Kidney (tissue), 22 donors: ENCODE measurements around the gene KLHL2. TPM values are rescaled to one million over a fixed set of nuclear protein-coding genes. Genes with fewer than 3 reads are reported as not detected.
"Not testable (repeated sequence)": the region's sequence is repeated elsewhere in the genome, so short reads cannot be mapped to it uniquely, and the experiment has no call there.

Experiments used
- DNase-seq, 5 donors: peaks; one replicate each; pipeline ENCODE4 v3.0.0-alpha.2; 2013 to 2020
- FAIRE-seq: peaks from 2 replicates; lab custom pipeline; 2012; peaks lifted over from hg19 to GRCh38; lab: Jason Lieb, UNC
- H3K27ac ChIP-seq, 2 donors: one replicate each; pipeline ENCODE4 v1.7.0; 2013; ENCODE audit warnings: low read depth in 2 of 2, low read length in 2 of 2, inconsistent platforms in 1 of 2
- H3K27me3 ChIP-seq: one replicate; pipeline ENCODE4 v1.7.1; 2013; ENCODE audit warnings: low read length, inconsistent platforms; ENCODE audit not compliant: control insufficient read depth, insufficient read depth
- H3K36me3 ChIP-seq, 3 donors: one replicate each; pipeline versions ENCODE4 v1.7.0 to v1.7.1; 2013; ENCODE audit warnings: low read length in 3 of 3, control low read depth in 1 of 3, inconsistent platforms in 1 of 3; ENCODE audit not compliant: insufficient read depth in 3 of 3, control insufficient read depth in 2 of 3
- H3K4me1 ChIP-seq, 3 donors: one replicate each; pipeline versions ENCODE4 v1.7.0 to v1.7.1; 2013; ENCODE audit warnings: low read length in 3 of 3, inconsistent platforms in 1 of 3, low read depth in 1 of 3; ENCODE audit not compliant: control insufficient read depth in 2 of 3, insufficient read depth in 2 of 3
- H3K4me3 ChIP-seq, 3 donors: one replicate each; pipeline versions ENCODE4 v1.7.0 to v1.8.1; 2013; ENCODE audit warnings: low read length in 3 of 3, control low read depth in 1 of 3, inconsistent platforms in 1 of 3
- H3K9ac ChIP-seq, 3 donors: one replicate each; pipeline versions ENCODE4 v1.7.0 to v1.7.1; 2013; ENCODE audit warnings: low read length in 3 of 3, control low read depth in 1 of 3, inconsistent platforms in 1 of 3
- H3K9me3 ChIP-seq, 3 donors: one replicate each; pipeline versions ENCODE4 v1.7.0 to v1.7.1; 2013; ENCODE audit warnings: low read length in 3 of 3, control low read depth in 1 of 3, inconsistent platforms in 1 of 3; ENCODE audit not compliant: control insufficient read depth in 2 of 3, insufficient read depth in 1 of 3
- CTCF ChIP-seq: IDR thresholded peaks from 3 replicates; pipeline ENCODE4 v1.5.1; 2012; ENCODE audit warnings: mild to moderate bottlenecking, moderate library complexity, borderline replicate concordance; ENCODE audit not compliant: insufficient read depth; ENCODE audit errors: extremely low read depth
- intact Hi-C: fragments of 100-400 bp; cut with DNase I; formaldehyde crosslinking; loops from one replicate; pipeline ENCODE4 v1.11.1; 2022
- long read RNA-seq, 10 donors: library from polyadenylated mRNA in 1 of 10; unstranded in 1 of 10; transcript quantifications; one replicate each; pipeline ENCODE4 v2.0.0 and lab custom pipeline, GENCODE V29; 2021 to 2026
- polyA plus RNA-seq: library from polyadenylated mRNA; stranded (reverse); fragments of 350-450 nt; fragmentation: Illumina TruSeq; extraction: RNeasy Lipid Tissue Mini Kit (QIAGEN cat#74804); gene quantifications from one replicate; pipeline ENCODE4 v1.2.3, GENCODE V29; 2014; ENCODE audit warnings: low read depth, low replicate concordance; ENCODE audit not compliant: insufficient read depth
- total RNA-seq: library from RNA; stranded (reverse); fragmentation: NEBNext Ultra II Directional; extraction: Animal tissue kit (Norgen Biotek cat#: 25700); gene quantifications from one replicate; pipeline ENCODE4 v1.2.1, GENCODE V29; 2021
- donor health status: control.
- donor health status: control.
- donor health status: control.
- donor health status: control.
- donor health status: control.
- donor health status: DM: yes; HTN: yes; CAD: no.
- donor health status: Normal renal cell carcinoma (clear cell type).

KLHL2 gene
- total RNA-seq (44.4 TPM), polyA plus RNA-seq (11.5 TPM)
- long read RNA-seq, donor 1, partial matches to known transcripts = 0 of 3 reads
- long read RNA-seq, donor 1, other reads (novel, unspliced or antisense) = 0 of 3 reads
- long read RNA-seq, donor 2, partial matches to known transcripts = 0 of 4 reads
- long read RNA-seq, donor 2, other reads (novel, unspliced or antisense) = 0 of 4 reads
- long read RNA-seq, donor 3, partial matches to known transcripts = 5 of 8 reads
- long read RNA-seq, donor 3, other reads (novel, unspliced or antisense) = 0 of 8 reads
- long read RNA-seq, donor 4, partial matches to known transcripts = 0 of 2 reads
- long read RNA-seq, donor 4, other reads (novel, unspliced or antisense) = 0 of 2 reads
- long read RNA-seq, donor 5 = 0 reads
- long read RNA-seq, donor 6, partial matches to known transcripts = 0 of 1 reads
- long read RNA-seq, donor 6, other reads (novel, unspliced or antisense) = 0 of 1 reads
- long read RNA-seq, donor 7, transcript KLHL2-201 (15 exons, 3,134 nt) = major isoform, 37 of 59 reads
- long read RNA-seq, donor 7, partial matches to known transcripts = 7 of 59 reads
- long read RNA-seq, donor 7, other reads (novel, unspliced or antisense) = 15 of 59 reads
- long read RNA-seq, donor 8, partial matches to known transcripts = 11 of 13 reads
- long read RNA-seq, donor 8, other reads (novel, unspliced or antisense) = 0 of 13 reads
- long read RNA-seq, donor 9 = 0 reads
- long read RNA-seq, donor 10, partial matches to known transcripts = 8 of 9 reads
- long read RNA-seq, donor 10, other reads (novel, unspliced or antisense) = 0 of 9 reads

- H3K27me3 ChIP-seq = no peaks in the 10 kb centered on the region
- peak within 1 kb of the TSS; percentile 28 to 81 for H3K27ac ChIP-seq
- peak within 1 kb of the TSS; percentile 79 to 88 (median 87) for H3K4me3 ChIP-seq
- H3K9ac ChIP-seq = peak within 1 kb of the TSS; percentile 72 to 74 (median 74)
- no peaks in the 10 kb centered on the region for H3K9me3 ChIP-seq
- intact Hi-C loops = no loop called here
- peak; percentile 66 to 94 (median 81) for DNase-seq
- H3K4me1 ChIP-seq = peaks cover 2 to 8% (median 4%) of the 10 kb centered on the region in 3 donors
- no peaks in the 10 kb centered on the region for H3K36me3 ChIP-seq
- no peak for TF ChIP-seq CTCF
- no peak for FAIRE-seq
These were observed at the start of gene KLHL2 for GRCh38 chr4:165207431-165208220. TSS of gene KLHL2 (plus strand) at chr4:165207561. CDS start at chr4:165207877, 316 bp downstream.

- Histone ChIP-seq H3K36me3 (no peaks in the 10 kb centered on the region), H3K9ac (no peak overlapping the region), H3K4me3 (no peak overlapping the region), H3K27ac (no peak overlapping the region), H3K4me1 (no peaks in the 10 kb centered on the region), H3K9me3 (no peaks in the 10 kb centered on the region), H3K27me3 (no peaks in the 10 kb centered on the region)
- intact Hi-C loops = no loop called here
- FAIRE-seq (no peak), DNase-seq (no peak)
- no peak for TF ChIP-seq CTCF
These were observed 48.6 kb upstream of the KLHL2 start for GRCh38 chr4:165158762-165159161.

GRCh38 chr4:165164257-165164656 lies 43.1 kb upstream of the KLHL2 start:
- TF ChIP-seq CTCF = no peak
- FAIRE-seq (no peak), DNase-seq (no peak)
- no peak overlapping the region for H3K4me3 ChIP-seq
- no peaks in the 10 kb centered on the region for H3K4me1 ChIP-seq
- H3K36me3 ChIP-seq = no peaks in the 10 kb centered on the region
- H3K27ac ChIP-seq = no peak overlapping the region
- intact Hi-C loops = no loop called here
- H3K27me3 ChIP-seq = no peaks in the 10 kb centered on the region
- no peak overlapping the region for H3K9ac ChIP-seq
- no peaks in the 10 kb centered on the region for H3K9me3 ChIP-seq

GRCh38 chr4:165166872-165167271 lies 40.5 kb upstream of the KLHL2 start:
- H3K27ac ChIP-seq, H3K9me3 ChIP-seq, intact Hi-C loops, H3K4me1 ChIP-seq, H3K27me3 ChIP-seq, H3K36me3 ChIP-seq, H3K9ac ChIP-seq, DNase-seq, H3K4me3 ChIP-seq, FAIRE-seq: not testable (repeated sequence)
